ENCODE measurements around the gene BLVRA.

Gene BLVRA

DNA sequence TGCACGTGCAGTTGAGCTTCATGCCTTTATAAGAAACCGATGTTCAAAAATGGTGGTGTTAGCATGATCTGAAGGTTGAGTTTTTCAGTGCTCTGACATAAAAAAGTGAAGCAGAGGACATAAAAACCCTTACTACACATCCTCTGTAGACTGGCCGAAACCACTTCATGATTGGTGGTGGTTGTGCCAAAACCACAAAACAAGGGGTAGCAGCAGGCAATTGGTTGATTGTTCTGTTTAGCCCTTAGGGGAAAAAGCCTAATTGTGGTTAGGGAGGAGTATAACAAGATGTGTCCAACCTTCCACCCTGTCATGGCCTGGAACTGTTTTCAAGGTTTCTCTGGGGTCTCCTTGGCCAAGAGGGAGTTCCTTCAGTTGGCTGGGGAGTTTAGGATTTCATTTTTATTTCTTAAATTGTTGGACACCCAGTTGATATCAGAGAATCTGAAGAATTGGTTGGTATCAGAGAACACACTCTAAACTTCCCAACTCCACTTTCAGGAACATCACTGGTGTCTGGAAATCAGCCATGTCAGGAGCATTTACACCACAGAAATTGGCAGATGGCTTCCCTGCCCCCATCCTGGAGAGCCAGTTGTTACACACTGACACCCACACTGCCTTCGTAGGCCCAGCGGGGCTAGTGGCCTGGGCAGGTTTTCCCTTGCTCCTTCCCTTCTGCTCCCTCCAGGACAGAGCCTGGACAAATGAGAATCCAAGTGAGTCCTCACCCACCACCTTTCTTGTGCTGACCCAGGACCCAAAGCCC is 92.1 kb downstream of the BLVRA start:
- H3K4me1 ChIP-seq (ENCODE audit: insufficient read depth, insufficient read length): no peaks in the 10 kb centered on the region
- no peak for DNase-seq (ENCODE audit: low read depth, low spot score)
- no peaks in the 10 kb centered on the region for H3K36me3 ChIP-seq (ENCODE audit: insufficient read depth, insufficient read length, low read length)
- no peak overlapping the region for H3K9ac ChIP-seq (ENCODE audit: insufficient read length, low read depth)
- H3K4me3 ChIP-seq (ENCODE audit: insufficient read length, low read depth): no peak overlapping the region
- peaks cover 11% of the 10 kb centered on the region; the same call in 1 of the 2 replicates for H3K9me3 ChIP-seq (ENCODE audit: insufficient read depth, low read length)
- no peak for TF ChIP-seq SUZ12 (IDR thresholded peaks at IDR 0.05; ENCODE audit: extremely low read depth, insufficient read depth, insufficient read length)
- TF ChIP-seq YY1 (IDR thresholded peaks at IDR 0.05; ENCODE audit: insufficient read depth, insufficient read length): no peak
- H3K27me3 ChIP-seq (ENCODE audit: insufficient read depth, insufficient read length): no peaks in the 10 kb centered on the region

DNA sequence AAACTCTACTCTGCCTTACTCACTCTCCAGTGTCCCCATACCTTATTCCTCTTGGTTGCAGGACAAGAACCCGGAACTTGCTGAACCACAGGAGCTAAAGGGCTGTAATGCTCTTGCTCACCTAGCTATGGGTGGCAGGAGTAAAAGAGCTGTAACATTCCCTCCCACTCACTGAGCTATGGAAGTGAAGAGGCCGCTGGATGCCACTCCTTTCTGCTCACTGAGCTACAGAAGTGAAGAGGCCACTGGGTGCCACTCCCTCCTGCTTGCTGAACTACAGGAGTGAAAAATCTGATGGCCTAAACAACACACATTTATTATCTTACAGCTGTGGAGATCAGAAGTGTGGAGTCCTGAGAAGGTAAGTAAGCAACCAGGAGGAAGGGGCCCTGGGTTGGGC is 93.3 kb downstream of the BLVRA start:
- Histone ChIP-seq H3K36me3 (ENCODE audit: insufficient read depth, insufficient read length, low read length) (no peaks in the 10 kb centered on the region), H3K4me3 (ENCODE audit: insufficient read length, low read depth) (no peak overlapping the region), H3K27me3 (ENCODE audit: insufficient read depth, insufficient read length) (no peaks in the 10 kb centered on the region), H3K4me1 (ENCODE audit: insufficient read depth, insufficient read length) (no peaks in the 10 kb centered on the region), H3K9ac (ENCODE audit: insufficient read length, low read depth) (no peak overlapping the region), H3K9me3 (ENCODE audit: insufficient read depth, low read length) (peaks cover 11% of the 10 kb centered on the region; the same call in 1 of the 2 replicates)
- DNase-seq (ENCODE audit: low read depth, low spot score): no peak
- TF ChIP-seq ZNF274 (IDR thresholded peaks at IDR 0.05; ENCODE audit: low read depth, low read length) (no peak), SUZ12 (IDR thresholded peaks at IDR 0.05; ENCODE audit: extremely low read depth, insufficient read depth, insufficient read length) (no peak), YY1 (IDR thresholded peaks at IDR 0.05; ENCODE audit: insufficient read depth, insufficient read length) (no peak)

DNA sequence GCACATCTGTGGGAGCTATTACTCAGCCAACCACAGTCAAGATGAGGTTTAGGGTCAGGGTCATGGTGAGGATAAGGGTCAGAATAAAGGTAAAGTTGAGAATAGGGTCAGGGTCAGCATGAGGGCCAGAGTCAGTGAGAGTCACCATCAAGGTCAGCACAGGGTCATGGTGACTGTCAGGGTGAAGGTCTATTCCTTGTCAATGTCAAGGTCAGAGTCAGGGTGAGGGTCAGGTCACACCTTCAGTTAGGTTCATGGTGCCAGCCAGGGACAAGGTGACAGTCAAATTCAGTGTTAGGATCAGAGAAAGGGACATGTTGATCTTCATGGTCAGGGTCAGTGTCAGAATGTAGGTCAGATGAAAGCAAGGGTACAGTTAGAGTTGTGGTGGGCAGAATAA is 96.7 kb downstream of the BLVRA start:
- no peaks in the 10 kb centered on the region for H3K27me3 ChIP-seq (ENCODE audit: insufficient read depth, insufficient read length)
- DNase-seq (ENCODE audit: low read depth, low spot score): no peak
- no peak overlapping the region for H3K4me3 ChIP-seq (ENCODE audit: insufficient read length, low read depth)
- TF ChIP-seq ZNF274 (IDR thresholded peaks at IDR 0.05; ENCODE audit: low read depth, low read length): no peak
- H3K9ac ChIP-seq (ENCODE audit: insufficient read length, low read depth): no peak overlapping the region
- H3K36me3 ChIP-seq (ENCODE audit: insufficient read depth, insufficient read length, low read length): no peaks in the 10 kb centered on the region
- no peaks in the 10 kb centered on the region for H3K4me1 ChIP-seq (ENCODE audit: insufficient read depth, insufficient read length)
- H3K9me3 ChIP-seq (ENCODE audit: insufficient read depth, low read length): peaks cover 22% of the 10 kb centered on the region; the same call in 1 of the 2 replicates

DNA sequence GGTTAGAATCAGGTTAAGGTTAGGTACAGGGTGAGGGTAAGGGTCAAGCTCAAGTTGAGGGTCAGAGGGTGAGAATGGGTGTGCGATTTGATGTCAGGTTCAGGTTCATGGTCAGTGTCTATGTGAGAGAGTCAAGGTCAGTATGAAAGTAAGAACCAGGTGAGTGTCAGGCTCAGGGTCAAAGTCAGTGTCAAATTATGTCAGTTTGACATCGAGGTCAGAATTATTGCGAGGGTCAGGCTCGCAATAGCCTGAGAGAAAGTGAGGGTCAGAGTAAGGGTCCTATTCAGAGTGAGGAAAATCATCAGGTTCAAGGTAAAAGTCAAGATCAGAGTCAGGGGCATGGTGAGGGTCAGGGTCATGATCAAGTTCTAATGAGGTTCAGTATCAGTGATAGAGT is 97.8 kb downstream of the BLVRA start:
- TF ChIP-seq YY1 (IDR thresholded peaks at IDR 0.05; ENCODE audit: insufficient read depth, insufficient read length) (no peak), SUZ12 (IDR thresholded peaks at IDR 0.05; ENCODE audit: extremely low read depth, insufficient read depth, insufficient read length) (no peak), ZNF274 (IDR thresholded peaks at IDR 0.05; ENCODE audit: low read depth, low read length) (no peak)
- Histone ChIP-seq H3K9me3 (ENCODE audit: insufficient read depth, low read length) (peaks cover 12% of the 10 kb centered on the region; the same call in 1 of the 2 replicates), H3K4me3 (ENCODE audit: insufficient read length, low read depth) (no peak overlapping the region), H3K9ac (ENCODE audit: insufficient read length, low read depth) (no peak overlapping the region), H3K27me3 (ENCODE audit: insufficient read depth, insufficient read length) (no peaks in the 10 kb centered on the region), H3K36me3 (ENCODE audit: insufficient read depth, insufficient read length, low read length) (no peaks in the 10 kb centered on the region), H3K4me1 (ENCODE audit: insufficient read depth, insufficient read length) (no peaks in the 10 kb centered on the region)
- DNase-seq (ENCODE audit: low read depth, low spot score): no peak
